Nephron (organoid): ENCODE data around the gene WDR54.
A peak's percentile ranks its signal among the peaks of the same experiment; 100 is the strongest.
"Not testable (repeated sequence)": the region's sequence is repeated elsewhere in the genome, so short reads cannot be mapped to it uniquely, and the experiment has no call there.

Experiments
- H3K27ac Mint-ChIP-seq, 3 experiments: 2 replicates each; pipeline ENCODE4 v1.8.0; 2020; ENCODE audit warnings: mixed read lengths in 3 of 3, mild to moderate bottlenecking in 2 of 3, moderate library complexity in 1 of 3
- H3K27me3 Mint-ChIP-seq: 2 replicates; pipeline ENCODE4 v1.8.0; 2021; ENCODE audit warnings: low read depth, mild to moderate bottlenecking, moderate library complexity, mixed read lengths
- H3K36me3 Mint-ChIP-seq: 2 replicates; pipeline ENCODE4 v1.8.0; 2020; ENCODE audit warnings: low read depth, mixed read lengths
- H3K4me1 Mint-ChIP-seq: 2 replicates; pipeline ENCODE4 v1.8.0; 2020; ENCODE audit warnings: mixed read lengths
- H3K4me3 Mint-ChIP-seq, 3 experiments: 2 replicates each; pipeline ENCODE4 v1.8.0; 2020; ENCODE audit warnings: mild to moderate bottlenecking in 3 of 3, mixed read lengths in 3 of 3, moderate library complexity in 2 of 3
- H3K9me3 Mint-ChIP-seq: 2 replicates; pipeline ENCODE4 v1.8.0; 2020; ENCODE audit warnings: mixed read lengths
- TF ChIP-seq, protein P1 (sequence below), 3 experiments: fragments of 200-600 bp; sonication (generic); IDR thresholded peaks; one replicate each; pipeline ENCODE4 v1.5.0; 2021; ENCODE audit warnings: antibody characterized with exemption in 3 of 3; ENCODE audit not compliant: unreplicated experiment in 3 of 3

WDR54 gene

DNA sequence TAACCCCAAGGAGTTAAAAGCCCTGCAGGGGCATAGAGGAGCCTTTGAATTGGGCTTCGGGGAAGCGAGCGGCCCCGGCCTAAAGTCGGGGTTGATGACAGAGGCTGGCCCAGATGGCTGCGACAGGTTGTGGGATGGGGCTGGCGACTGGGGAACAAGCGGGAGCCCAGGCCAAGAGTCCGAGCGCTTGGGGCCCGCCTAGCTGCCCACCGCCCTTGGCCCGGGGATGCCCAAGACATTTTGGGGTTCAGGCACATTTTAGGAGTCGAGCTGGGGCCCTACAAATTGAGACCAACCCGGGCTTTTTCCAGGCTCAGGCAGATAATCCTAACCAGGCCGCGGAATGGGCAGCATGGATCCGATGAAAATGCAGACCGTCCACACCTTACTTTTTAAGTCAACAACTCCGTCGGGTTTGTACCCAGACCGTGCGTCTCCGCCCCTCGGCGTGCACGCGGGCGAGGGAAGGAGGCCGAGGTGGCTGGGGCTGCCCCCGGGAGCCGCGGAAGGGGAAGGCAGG is 19.7 kb downstream of the WDR54 start:
- peaks cover 45% of the 10 kb centered on the region for H3K4me1 Mint-ChIP-seq
- peaks cover 19% of the 10 kb centered on the region for H3K36me3 Mint-ChIP-seq
- H3K27me3 Mint-ChIP-seq, result peaks cover 7% of the 10 kb centered on the region
- peak overlapping the region; percentile 99 to 100 (median 99) for H3K27ac Mint-ChIP-seq
- TF ChIP-seq, protein P1, sequence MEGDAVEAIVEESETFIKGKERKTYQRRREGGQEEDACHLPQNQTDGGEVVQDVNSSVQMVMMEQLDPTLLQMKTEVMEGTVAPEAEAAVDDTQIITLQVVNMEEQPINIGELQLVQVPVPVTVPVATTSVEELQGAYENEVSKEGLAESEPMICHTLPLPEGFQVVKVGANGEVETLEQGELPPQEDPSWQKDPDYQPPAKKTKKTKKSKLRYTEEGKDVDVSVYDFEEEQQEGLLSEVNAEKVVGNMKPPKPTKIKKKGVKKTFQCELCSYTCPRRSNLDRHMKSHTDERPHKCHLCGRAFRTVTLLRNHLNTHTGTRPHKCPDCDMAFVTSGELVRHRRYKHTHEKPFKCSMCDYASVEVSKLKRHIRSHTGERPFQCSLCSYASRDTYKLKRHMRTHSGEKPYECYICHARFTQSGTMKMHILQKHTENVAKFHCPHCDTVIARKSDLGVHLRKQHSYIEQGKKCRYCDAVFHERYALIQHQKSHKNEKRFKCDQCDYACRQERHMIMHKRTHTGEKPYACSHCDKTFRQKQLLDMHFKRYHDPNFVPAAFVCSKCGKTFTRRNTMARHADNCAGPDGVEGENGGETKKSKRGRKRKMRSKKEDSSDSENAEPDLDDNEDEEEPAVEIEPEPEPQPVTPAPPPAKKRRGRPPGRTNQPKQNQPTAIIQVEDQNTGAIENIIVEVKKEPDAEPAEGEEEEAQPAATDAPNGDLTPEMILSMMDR (IDR thresholded peaks at IDR 0.05; ENCODE audit: unreplicated experiment in 3 of 3), result no peak
- H3K9me3 Mint-ChIP-seq, result no peaks in the 10 kb centered on the region
- H3K4me3 Mint-ChIP-seq, result peak overlapping the region; percentile 96 to 98 (median 98)

DNA sequence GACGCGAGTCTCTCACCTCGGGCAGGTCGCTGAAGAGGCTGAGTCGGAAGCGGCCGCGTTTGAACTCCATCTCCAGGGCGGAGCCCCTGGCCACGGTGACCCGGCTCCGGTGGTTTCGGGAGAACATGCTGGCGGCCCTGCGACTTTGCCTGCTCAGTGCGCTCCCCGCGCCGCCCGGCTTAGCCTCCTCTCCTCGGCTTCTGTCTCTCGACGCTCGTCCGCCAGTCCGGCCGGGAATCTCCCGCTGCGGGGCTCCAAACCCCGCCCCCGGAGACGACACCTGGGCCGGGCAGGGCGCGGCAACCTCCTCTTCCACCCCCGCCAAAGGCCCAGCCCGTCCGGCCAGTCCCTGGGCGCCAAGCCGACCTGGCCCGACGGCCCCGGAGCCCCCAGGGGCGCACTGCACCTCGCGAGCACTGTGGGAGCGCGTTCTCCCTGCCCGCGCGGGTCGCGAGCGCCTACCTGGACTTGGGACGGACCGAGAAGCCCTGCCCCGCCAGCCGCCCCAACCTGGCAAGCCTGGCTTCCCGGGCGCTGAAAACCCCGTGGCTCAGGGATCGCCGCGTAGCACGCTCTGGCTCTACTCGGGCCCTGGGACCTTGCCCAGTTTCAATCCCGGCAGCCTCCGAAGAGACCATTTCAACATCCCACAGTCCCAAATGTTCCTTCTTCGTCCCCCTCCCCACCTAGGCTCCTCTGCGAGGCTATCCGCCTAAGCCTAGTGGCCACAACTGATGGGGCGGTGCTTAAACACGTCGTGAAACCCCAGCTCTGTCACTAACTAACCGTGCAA is 20.4 kb downstream of the WDR54 start, which contains the start of gene RTKN:
Gene RTKN (minus strand): TSS at position 248 of the 793 bp plus-strand sequence. CDS start 121 bp downstream, at position 127.
- H3K27ac Mint-ChIP-seq, result peak within 1 kb of the TSS; percentile 99 to 100 (median 99)
- H3K4me3 Mint-ChIP-seq, result peak within 1 kb of the TSS; percentile 96 to 98 (median 98)
- H3K27me3 Mint-ChIP-seq, result peaks cover 7% of the 10 kb centered on the region
- peaks cover 18% of the 10 kb centered on the region for H3K36me3 Mint-ChIP-seq
- H3K9me3 Mint-ChIP-seq, result no peaks in the 10 kb centered on the region
- peaks cover 43% of the 10 kb centered on the region for H3K4me1 Mint-ChIP-seq
- TF ChIP-seq, protein P1 (IDR thresholded peaks at IDR 0.05; ENCODE audit: unreplicated experiment in 3 of 3), result no peak

DNA sequence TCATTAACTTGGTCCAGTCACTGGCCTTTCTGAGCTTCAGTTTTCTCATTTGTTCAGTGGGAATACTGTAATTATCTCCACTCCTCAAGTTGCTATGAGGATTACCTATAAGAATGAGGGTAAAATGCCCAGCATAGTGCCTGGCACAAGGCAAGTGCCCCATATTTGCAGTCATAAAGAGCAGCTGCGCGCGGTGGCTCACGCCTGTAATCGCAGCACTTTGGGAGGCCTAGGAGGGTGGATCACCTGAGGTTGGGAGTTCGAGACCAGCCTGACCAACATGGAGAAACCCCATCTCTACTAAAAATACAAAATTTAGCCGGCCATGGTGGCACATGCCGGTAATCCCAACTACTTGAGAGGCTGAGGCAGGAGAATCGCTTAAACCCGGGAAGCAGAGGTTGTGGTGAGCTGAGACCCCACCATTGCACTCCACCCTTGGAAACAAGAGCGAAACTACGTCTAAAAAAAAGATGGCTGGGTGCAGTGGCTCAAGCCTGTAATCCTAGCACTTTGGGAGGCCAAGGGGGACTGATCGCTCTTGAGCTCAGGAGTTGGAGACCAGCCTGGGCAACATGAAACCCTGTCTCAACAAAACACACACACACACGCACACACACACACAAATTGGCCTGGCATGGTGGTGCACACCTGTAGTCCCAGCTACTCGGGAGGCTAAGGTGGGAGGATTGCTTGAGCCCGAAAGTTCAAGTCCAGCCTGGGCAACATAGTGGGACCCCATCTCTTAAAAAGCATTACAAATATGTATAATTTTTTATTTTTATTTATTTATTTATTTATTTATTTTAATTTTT is 21.2 kb downstream of the WDR54 start:
- not testable (repeated sequence) for H3K9me3 Mint-ChIP-seq, H3K27me3 Mint-ChIP-seq
- peaks cover 13% of the 10 kb centered on the region for H3K36me3 Mint-ChIP-seq
- peak overlapping the region; percentile 96 to 98 (median 98) for H3K4me3 Mint-ChIP-seq
- peak overlapping the region; percentile 99 to 100 (median 99) for H3K27ac Mint-ChIP-seq
- H3K4me1 Mint-ChIP-seq, result peaks cover 35% of the 10 kb centered on the region

DNA sequence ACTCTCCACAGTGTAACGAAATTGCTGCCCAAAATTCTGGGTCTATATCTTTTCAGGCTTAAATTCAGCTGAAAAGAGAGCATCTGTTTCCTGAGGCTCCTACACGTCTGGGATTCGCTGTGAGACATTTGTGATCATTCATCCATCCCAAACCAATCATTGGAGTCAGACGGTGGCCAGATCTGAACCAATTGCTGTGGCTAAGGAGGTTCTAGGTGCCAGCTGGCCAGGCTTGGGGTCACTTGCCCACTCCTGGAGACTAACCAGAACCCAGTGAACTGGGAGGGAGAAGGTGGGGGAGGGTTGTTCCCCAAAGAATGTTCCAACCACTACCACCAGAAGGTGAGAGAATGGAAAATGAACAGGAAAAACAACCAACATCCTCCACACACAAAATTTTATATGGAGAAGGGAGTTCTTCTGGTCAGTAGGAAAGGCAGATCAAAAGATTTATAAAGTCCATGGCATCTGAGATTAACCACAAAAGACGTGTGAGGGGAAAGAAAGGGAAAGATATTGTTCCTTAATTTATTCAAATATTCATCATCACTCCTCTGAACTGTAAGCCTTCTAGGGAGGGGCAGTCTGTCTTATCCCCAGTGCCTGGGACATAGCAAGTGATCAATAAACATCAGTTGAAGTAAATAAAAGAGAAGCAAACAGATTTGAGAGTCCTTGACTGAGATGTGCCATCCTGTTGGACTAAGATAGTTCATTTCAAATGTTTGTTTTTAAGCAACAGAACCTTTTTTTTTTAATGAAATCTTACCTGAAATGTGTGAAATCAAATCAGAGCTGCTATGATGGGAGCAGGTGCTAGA is 23.2 kb downstream of the WDR54 start:
- Mint-ChIP-seq H3K4me1 (peaks cover 15% of the 10 kb centered on the region), H3K27me3 (peaks cover 7% of the 10 kb centered on the region), H3K27ac (peak overlapping the region; percentile 92 to 93 (median 93)), H3K9me3 (no peaks in the 10 kb centered on the region), H3K4me3 (peak overlapping the region in 1 of 3 experiments; percentile 78), H3K36me3 (no peaks in the 10 kb centered on the region)
- TF ChIP-seq, protein P1 (IDR thresholded peaks at IDR 0.05; ENCODE audit: unreplicated experiment in 3 of 3), result no peak

DNA sequence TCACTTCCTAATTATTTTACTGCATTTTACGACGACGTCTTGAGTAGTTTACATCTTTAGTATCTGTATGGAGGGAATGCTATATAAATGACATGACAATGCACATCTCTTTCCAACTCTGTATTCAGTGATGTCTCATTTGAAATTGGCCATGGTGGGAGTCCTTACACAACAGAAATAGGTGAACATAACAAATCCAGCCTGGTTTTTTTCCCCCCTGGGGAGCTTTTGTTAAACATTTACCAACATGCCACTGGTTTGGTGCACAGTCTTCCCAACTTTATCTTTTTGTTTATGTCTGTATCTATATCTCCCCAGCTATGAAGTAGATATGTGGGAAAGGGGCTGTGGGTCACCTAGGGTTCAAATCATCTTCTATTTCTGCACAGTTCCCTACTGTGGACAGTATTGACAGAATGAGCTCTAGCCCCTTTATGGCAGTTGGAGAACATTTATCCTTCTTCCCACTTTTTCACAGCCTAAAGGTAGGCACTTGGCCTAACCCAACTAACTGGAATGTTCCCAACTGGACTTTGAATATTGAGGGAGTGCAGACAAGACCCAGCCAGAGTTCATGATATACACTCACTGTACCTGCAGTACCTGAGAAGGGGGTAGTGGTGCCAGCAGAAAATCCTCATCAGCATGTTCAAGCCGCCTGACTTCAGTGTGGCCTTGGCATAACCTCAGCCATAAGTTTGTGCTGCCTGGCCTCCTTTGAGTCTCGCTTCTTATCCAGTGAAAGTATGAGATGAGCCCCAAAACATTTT is 25.9 kb downstream of the WDR54 start:
- no peaks in the 10 kb centered on the region for H3K27me3 Mint-ChIP-seq
- no peaks in the 10 kb centered on the region for H3K9me3 Mint-ChIP-seq
- TF ChIP-seq, protein P1 (IDR thresholded peaks at IDR 0.05; ENCODE audit: unreplicated experiment in 3 of 3), result no peak
- H3K27ac Mint-ChIP-seq, result peak overlapping the region; percentile 18 to 21 (median 20)
- peak overlapping the region in 1 of 3 experiments; percentile 12 for H3K4me3 Mint-ChIP-seq
- no peaks in the 10 kb centered on the region for H3K36me3 Mint-ChIP-seq
- H3K4me1 Mint-ChIP-seq, result peaks cover 10% of the 10 kb centered on the region
